ENCODE results near the gene PCDHGA3.

- TF ChIP-seq CTCF (IDR thresholded peaks at IDR 0.05) (peak in 1 of 4 experiments; percentile 34), POLR2AphosphoS5 (IDR thresholded peaks at IDR 0.05) (no peak), POLR2A (IDR thresholded peaks at IDR 0.05) (no peak)
These were observed 16.3 kb downstream of the PCDHGA3 start, which contains the start of gene PCDHGB2 for GRCh38 chr5:141359790-141360426.

Measured in prostate gland (tissue), 2 donors.